Heart right ventricle (tissue), 16 donors: ENCODE measurements around the gene HBS1L. TPM values are rescaled to one million over a fixed set of nuclear protein-coding genes. Genes with fewer than 3 reads are reported as not detected.

Experiments used
- ATAC-seq, 8 donors: fragments of 200-7000 bp; cut with Tn5 transposase; one replicate each; pipeline ENCODE4 v1.9.1; 2020; ENCODE audit warnings: mild to moderate bottlenecking in 8 of 8, moderate library complexity in 8 of 8, moderate number of reproducible peaks in 1 of 8
- DNase-seq, 2 donors: peaks; one replicate each; pipeline ENCODE4 v3.0.0-alpha.2; 2020
- H3K27ac ChIP-seq, 10 donors: fragments of 200-600 bp; sonication (generic) in 2 of 10; one replicate each; pipeline versions ENCODE4 v1.5.0 to v1.8.0; 2020 to 2022; ENCODE audit warnings: mild to moderate bottlenecking in 3 of 10
- H3K27me3 ChIP-seq, 7 donors: fragments of 200-600 bp; one replicate each; pipeline ENCODE4 v1.8.0; 2021 to 2022; ENCODE audit warnings: mild to moderate bottlenecking in 2 of 7
- H3K36me3 ChIP-seq, 9 donors: fragments of 200-600 bp; sonication (generic) in 1 of 9; one replicate each; pipeline versions ENCODE4 v1.5.0 to v1.8.0; 2020 to 2022; ENCODE audit warnings: mild to moderate bottlenecking in 2 of 9
- H3K4me1 ChIP-seq, 9 donors: fragments of 200-600 bp; sonication (generic) in 1 of 9; one replicate each; pipeline versions ENCODE4 v1.5.0 to v1.8.0; 2020 to 2022; ENCODE audit warnings: mild to moderate bottlenecking in 4 of 9
- H3K4me3 ChIP-seq, 10 donors: fragments of 200-600 bp; sonication (generic) in 2 of 10; one replicate each; pipeline versions ENCODE4 v1.5.0 to v1.8.0; 2020 to 2022; ENCODE audit warnings: mild to moderate bottlenecking in 7 of 10, moderate library complexity in 2 of 10
- H3K9me3 ChIP-seq, 11 donors: fragments of 200-600 bp in 10 of 11; sonication (generic) in 2 of 11; one replicate each; pipeline versions ENCODE4 v1.5.0 to v1.8.0; 2013 to 2022; ENCODE audit warnings: mild to moderate bottlenecking in 2 of 11, control low read depth in 1 of 11, moderate library complexity in 1 of 11
- CTCF ChIP-seq, 9 donors: fragments of 200-600 bp; sonication (generic) in 2 of 9; IDR thresholded peaks; one replicate each; pipeline versions ENCODE4 v1.5.0 to v1.8.0; 2021 to 2022; ENCODE audit warnings: antibody characterized with exemption in 9 of 9, mild to moderate bottlenecking in 5 of 9, moderate library complexity in 1 of 9
- WGBS, 2 donors: extraction: QIAGEN DNeasy Blood & Tissue Kit; methylation state at CpG; one replicate each; pipeline ENCODE4 v1.1.7; 2013; ENCODE audit warnings: inconsistent platforms in 1 of 2; 5-methylcytosine and 5-hydroxymethylcytosine counted together
- intact Hi-C, 10 donors: fragments of 100-400 bp; cut with DNase I; formaldehyde crosslinking; loops; one replicate each; pipeline versions ENCODE4 v1.11.1 to v1.14.2; 2022
- polyA plus RNA-seq, 2 donors: library from polyadenylated mRNA; stranded (reverse); fragments of 200-250 nt; gene quantifications; one replicate each; pipeline ENCODE4 v1.2.3, GENCODE V29; 2013
- total RNA-seq, 10 donors: library from RNA; stranded (reverse); fragmentation: NEBNext Ultra II Directional in 3 of 10; extraction: Animal tissue kit (Norgen Biotek cat#: 25700) in 3 of 10; gene quantifications; one replicate each; pipeline versions ENCODE4 v1.2.1 to v1.2.4, GENCODE V29; 2021 to 2023
- donor health status: Arrhythmogenic right ventricular cardiomyopathy.
- donor health status: ischemic (EF 13 %, LVEDD 7.1; RV severe dilation, severe dysfunction).
- donor health status: healthy with polysubstance abuse.
- donor health status: DM: no; HTN: yes; CAD: no.
- donor health status: DM: no; HTN: no; CAD: no.
- donor health status: ischemic (EF 25% LVEDD 6.9; RV normal size, moderate dysfunction).
- donor health status: ischemic (EF 25% LVEDD 5.7; RV mildly dilated, moderate dysfunction).
- donor health status: healthy.
- donor health status: DM: yes; HTN: yes; CAD: no.
- donor health status: Ischemic cardiomyopathy.
- donor health status: ischemic (EF 35%, LVEDD 5.7; RV mildly dilated, moderate dysfunction).
- donor health status: nonischemic (EF 11% LVEDD 7.7; RV severe dilation, severe dysfunction).
- donor health status: DM: yes; HTN: yes; CAD: no.
- donor health status: PGD.
- donor health status: ischemic (EF 29% LVEDD 5.4; RV normal size, mild dysfunction).
- donor health status: nonischemic (EF 23%, LVEDD 6.1; RV moderate dilation, normal function).

HBS1L gene
- total and polyA plus RNA-seq, 12 donors: 20.8 to 100.0 (median 88.2) TPM

GRCh38 chr6:134956676-134957075, 97.9 kb downstream of the HBS1L start:
- H3K36me3 ChIP-seq: peaks cover 0 to 29% (median 3%) of the 10 kb centered on the region in 9 donors
- H3K27ac ChIP-seq: no peak overlapping the region
- DNase-seq (no peak), ATAC-seq (no peak)
- intact Hi-C loops: no loop called here
- no peak overlapping the region for H3K4me3 ChIP-seq
- WGBS, 2 donors: 95 to 99% methylated on average over 2 of the region's 2 CpGs
- H3K27me3 ChIP-seq: no peaks in the 10 kb centered on the region
- no peaks in the 10 kb centered on the region for H3K4me1 ChIP-seq
- peaks cover 0 to 19% (median 8%) of the 10 kb centered on the region in 11 donors for H3K9me3 ChIP-seq
- TF ChIP-seq CTCF (IDR thresholded peaks at IDR 0.05): no peak

GRCh38 chr6:134956032-134956431, 98.6 kb downstream of the HBS1L start:
- TF ChIP-seq CTCF (IDR thresholded peaks at IDR 0.05): no peak
- peaks cover 0 to 23% (median 0%) of the 10 kb centered on the region in 9 donors for H3K36me3 ChIP-seq
- H3K9me3 ChIP-seq: peaks cover 0 to 19% (median 8%) of the 10 kb centered on the region in 11 donors
- no peak overlapping the region for H3K4me3 ChIP-seq
- intact Hi-C loops: no loop called here
- no peaks in the 10 kb centered on the region for H3K4me1 ChIP-seq
- DNase-seq (no peak), ATAC-seq (no peak)
- WGBS, 2 donors: 91 to 95% methylated on average over 5 of the region's 5 CpGs
- H3K27me3 ChIP-seq: no peaks in the 10 kb centered on the region
- no peak overlapping the region for H3K27ac ChIP-seq

GRCh38 chr6:134954272-134955000, 100.2 kb downstream of the HBS1L start:
- TF ChIP-seq CTCF (IDR thresholded peaks at IDR 0.05): no peak
- Histone ChIP-seq H3K9me3 (peaks cover 0 to 6% (median 0%) of the 10 kb centered on the region in 11 donors), H3K27ac (no peak overlapping the region), H3K4me3 (no peak overlapping the region), H3K27me3 (no peaks in the 10 kb centered on the region), H3K36me3 (peaks cover 0 to 12% (median 0%) of the 10 kb centered on the region in 9 donors), H3K4me1 (no peaks in the 10 kb centered on the region)
- no peak for DNase-seq
- intact Hi-C loops: no loop called here
- peak in 1 of 8 donors; percentile 22 for ATAC-seq
- WGBS, 2 donors: 79 to 85% methylated on average over 4 of the region's 4 CpGs

GRCh38 chr6:134951494-134952263, 102.9 kb downstream of the HBS1L start:
- H3K36me3 ChIP-seq: no peaks in the 10 kb centered on the region
- 86% methylated on average over 13 of the region's 13 CpGs for WGBS, 2 donors
- H3K27me3 ChIP-seq: no peaks in the 10 kb centered on the region
- H3K27ac ChIP-seq: no peak overlapping the region
- no peak overlapping the region for H3K4me3 ChIP-seq
- H3K9me3 ChIP-seq: peaks cover 0 to 6% (median 0%) of the 10 kb centered on the region in 11 donors
- TF ChIP-seq CTCF (IDR thresholded peaks at IDR 0.05): no peak
- no peak for DNase-seq
- no peak for ATAC-seq
- intact Hi-C loops: no loop called here
- no peaks in the 10 kb centered on the region for H3K4me1 ChIP-seq
